Body of pancreas (tissue), 4 donors: Measurements from ENCODE around the gene SIRPB1.

ENCODE experiments used
- POLR2A ChIP-seq, 3 donors: fragments of 450-650 bp; IDR thresholded peaks; one replicate each; pipeline ENCODE4 v1.6.1; 2016; ENCODE audit warnings: antibody characterized with exemption in 3 of 3, mild to moderate bottlenecking in 2 of 3
- TF ChIP-seq, protein P1 (sequence below), 7 experiments: fragments of 450-650 bp in 4 of 7; fragments of 200-600 bp in 3 of 7; sonication (generic) in 3 of 7; IDR thresholded peaks; one replicate each; pipeline ENCODE4 v1.5.1; 2016 to 2019; ENCODE audit warnings: antibody characterized with exemption in 7 of 7

DNA sequence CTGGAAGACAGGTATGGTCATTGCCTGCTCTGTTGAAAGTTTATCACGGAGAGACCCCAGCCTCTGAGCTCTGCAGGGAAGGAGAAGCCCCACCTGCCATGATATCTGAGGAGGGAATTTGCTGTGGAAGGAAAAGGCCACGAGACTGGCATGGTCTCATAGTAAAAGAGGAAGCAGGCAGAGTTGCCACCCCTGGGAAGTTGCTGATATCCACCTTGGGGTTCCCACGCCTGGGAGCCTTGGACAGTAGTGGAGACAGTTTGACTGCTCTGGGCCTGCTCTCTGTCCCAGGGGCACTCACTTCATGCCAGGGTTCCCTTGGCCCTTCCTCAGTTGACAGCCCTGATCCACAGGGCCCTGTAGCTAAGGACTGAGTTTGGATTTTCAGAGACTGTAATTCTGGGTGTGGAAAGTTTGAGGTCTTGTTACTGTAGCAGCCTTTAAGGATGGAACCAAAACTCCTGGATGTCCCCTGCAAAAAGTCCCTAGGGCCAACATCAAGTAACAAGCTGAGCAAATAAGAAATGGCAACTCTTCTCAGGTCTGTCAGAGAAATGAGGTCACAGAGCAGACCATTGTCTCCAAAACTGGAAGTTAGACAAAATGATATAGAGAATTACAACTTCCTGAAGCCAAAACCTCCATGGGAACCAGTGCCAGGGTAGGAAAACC is 6.9 kb upstream of the SIRPB1 start:
- no peak for TF ChIP-seq POLR2A (IDR thresholded peaks at IDR 0.05)
- TF ChIP-seq, protein P1, sequence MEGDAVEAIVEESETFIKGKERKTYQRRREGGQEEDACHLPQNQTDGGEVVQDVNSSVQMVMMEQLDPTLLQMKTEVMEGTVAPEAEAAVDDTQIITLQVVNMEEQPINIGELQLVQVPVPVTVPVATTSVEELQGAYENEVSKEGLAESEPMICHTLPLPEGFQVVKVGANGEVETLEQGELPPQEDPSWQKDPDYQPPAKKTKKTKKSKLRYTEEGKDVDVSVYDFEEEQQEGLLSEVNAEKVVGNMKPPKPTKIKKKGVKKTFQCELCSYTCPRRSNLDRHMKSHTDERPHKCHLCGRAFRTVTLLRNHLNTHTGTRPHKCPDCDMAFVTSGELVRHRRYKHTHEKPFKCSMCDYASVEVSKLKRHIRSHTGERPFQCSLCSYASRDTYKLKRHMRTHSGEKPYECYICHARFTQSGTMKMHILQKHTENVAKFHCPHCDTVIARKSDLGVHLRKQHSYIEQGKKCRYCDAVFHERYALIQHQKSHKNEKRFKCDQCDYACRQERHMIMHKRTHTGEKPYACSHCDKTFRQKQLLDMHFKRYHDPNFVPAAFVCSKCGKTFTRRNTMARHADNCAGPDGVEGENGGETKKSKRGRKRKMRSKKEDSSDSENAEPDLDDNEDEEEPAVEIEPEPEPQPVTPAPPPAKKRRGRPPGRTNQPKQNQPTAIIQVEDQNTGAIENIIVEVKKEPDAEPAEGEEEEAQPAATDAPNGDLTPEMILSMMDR (IDR thresholded peaks at IDR 0.05): no peak
